Peyer's patch (tissue), 4 donors: ENCODE results near the gene TLR7. TPM values are rescaled to one million over a fixed set of nuclear protein-coding genes. Genes with fewer than 3 reads are reported as not detected.

Experiments
- DNase-seq, 3 donors: peaks; one replicate each; pipeline ENCODE4 v3.0.0-alpha.2; 2017 to 2019
- H3K27ac ChIP-seq, 4 donors: fragments of 200-600 bp; sonication (generic); one replicate each; pipeline ENCODE4 v1.5.1; 2016 to 2019
- H3K27me3 ChIP-seq, 2 donors: fragments of 200-600 bp; sonication (generic); one replicate each; pipeline ENCODE4 v1.5.1; 2019
- H3K36me3 ChIP-seq, 3 donors: fragments of 200-600 bp; sonication (generic); one replicate each; pipeline ENCODE4 v1.5.1; 2016 to 2019
- H3K4me1 ChIP-seq, 4 donors: fragments of 200-600 bp; sonication (generic); one replicate each; pipeline ENCODE4 v1.5.1; 2016 to 2019
- H3K4me3 ChIP-seq, 4 donors: fragments of 200-600 bp; sonication (generic); 1 replicate in 3 of 4; 2 replicates in 1 of 4; pipeline ENCODE4 v1.5.1; 2016 to 2019; ENCODE audit warnings: mild to moderate bottlenecking in 1 of 4
- H3K9me3 ChIP-seq, 4 donors: fragments of 200-600 bp; sonication (generic); one replicate each; pipeline ENCODE4 v1.5.1; 2016 to 2019; ENCODE audit warnings: mild to moderate bottlenecking in 1 of 4
- CTCF ChIP-seq, 6 experiments: fragments of 450-650 bp in 4 of 6; fragments of 200-600 bp in 2 of 6; sonication (generic) in 1 of 6; IDR thresholded peaks; one replicate each; pipeline ENCODE4 v1.5.1; 2017 to 2019; ENCODE audit warnings: antibody characterized with exemption in 6 of 6, mild to moderate bottlenecking in 3 of 6, moderate library complexity in 1 of 6
- POLR2A ChIP-seq, 2 donors: fragments of 450-650 bp; IDR thresholded peaks; one replicate each; pipeline ENCODE4 v1.5.1; 2017; ENCODE audit warnings: antibody characterized with exemption in 2 of 2, mild to moderate bottlenecking in 2 of 2, moderate library complexity in 2 of 2
- total RNA-seq, 4 donors: library from RNA; depleted of rRNA; stranded (reverse); fragments of >200 nt; gene quantifications; one replicate each; pipeline ENCODE4 v1.1.0, GENCODE V29; 2016

TLR7 gene
- total RNA-seq: 1 to 10 TPM in 1 of 4 donors, under 1 TPM in 2, not detected in 1; 0.27 to 5.0 (median 0.38) TPM

- DNase-seq: peak in 1 of 3 donors; percentile 46
- no peaks in the 10 kb centered on the region for H3K4me1 ChIP-seq
- H3K4me3 ChIP-seq: peak within 1 kb of the TSS in 2 of 4 donors; percentile 6 to 14
- TF ChIP-seq POLR2A (IDR thresholded peaks at IDR 0.05) (no peak), CTCF (IDR thresholded peaks at IDR 0.05) (no peak)
- H3K27me3 ChIP-seq: no peaks in the 10 kb centered on the region
- no peaks in the 10 kb centered on the region for H3K9me3 ChIP-seq
- H3K27ac ChIP-seq: peak within 1 kb of the TSS in 2 of 4 donors; percentile 36 to 55
- H3K36me3 ChIP-seq: no peaks in the 10 kb centered on the region
Measured at GRCh38 chrX:12866451-12867377, at the start of gene TLR7. TLR7 (plus strand) TSS chrX:12867072; CDS start chrX:12867579, 507 bp downstream.

GRCh38 chrX:12817528-12817927, 49.3 kb upstream of the TLR7 start:
- no peaks in the 10 kb centered on the region for H3K27me3 ChIP-seq
- TF ChIP-seq POLR2A (IDR thresholded peaks at IDR 0.05) (no peak), CTCF (IDR thresholded peaks at IDR 0.05) (no peak)
- no peak for DNase-seq

GRCh38 chrX:12819222-12819621, 47.6 kb upstream of the TLR7 start:
- no peak for DNase-seq
- no peak overlapping the region for H3K4me3 ChIP-seq
- no peak overlapping the region for H3K27ac ChIP-seq
- no peak for TF ChIP-seq POLR2A (IDR thresholded peaks at IDR 0.05)
- TF ChIP-seq CTCF (IDR thresholded peaks at IDR 0.05): no peak
- H3K36me3 ChIP-seq: no peaks in the 10 kb centered on the region
- no peaks in the 10 kb centered on the region for H3K27me3 ChIP-seq
- H3K9me3 ChIP-seq: no peaks in the 10 kb centered on the region
- no peaks in the 10 kb centered on the region for H3K4me1 ChIP-seq

More at GRCh38 chrX:12817528-12817927, 49.3 kb upstream of the TLR7 start:
- no peaks in the 10 kb centered on the region for H3K4me1 ChIP-seq
- no peaks in the 10 kb centered on the region for H3K36me3 ChIP-seq
- no peak overlapping the region for H3K4me3 ChIP-seq
- no peaks in the 10 kb centered on the region for H3K9me3 ChIP-seq
- H3K27ac ChIP-seq: no peak overlapping the region

GRCh38 chrX:12820737-12821136, 46.1 kb upstream of the TLR7 start:
- no peak overlapping the region for H3K4me3 ChIP-seq
- TF ChIP-seq CTCF (IDR thresholded peaks at IDR 0.05): no peak
- TF ChIP-seq POLR2A (IDR thresholded peaks at IDR 0.05): no peak
- H3K27ac ChIP-seq: no peak overlapping the region
- no peaks in the 10 kb centered on the region for H3K9me3 ChIP-seq
- no peaks in the 10 kb centered on the region for H3K36me3 ChIP-seq
- no peak for DNase-seq
- no peaks in the 10 kb centered on the region for H3K27me3 ChIP-seq
- no peaks in the 10 kb centered on the region for H3K4me1 ChIP-seq

- H3K4me3 ChIP-seq: no peak overlapping the region
- no peak for TF ChIP-seq CTCF (IDR thresholded peaks at IDR 0.05)
- TF ChIP-seq POLR2A (IDR thresholded peaks at IDR 0.05): no peak
- H3K36me3 ChIP-seq: no peaks in the 10 kb centered on the region
- no peak overlapping the region for H3K27ac ChIP-seq
- no peaks in the 10 kb centered on the region for H3K4me1 ChIP-seq
- no peak for DNase-seq
- no peaks in the 10 kb centered on the region for H3K27me3 ChIP-seq
- H3K9me3 ChIP-seq: no peaks in the 10 kb centered on the region
Measured at GRCh38 chrX:12824944-12825343, 41.9 kb upstream of the TLR7 start.
